IMR-90 (cell line): Measurements from ENCODE around the gene RAD51B.

Experiments
- BHLHE40 ChIP-seq: fragments of 150-350 bp; IDR thresholded peaks from 2 replicates; pipeline ENCODE4 v1.6.1; 2016; ENCODE audit warnings: mild to moderate bottlenecking, low read depth, low read length
- CEBPB ChIP-seq: IDR thresholded peaks from 2 replicates; pipeline ENCODE4 v1.6.1; 2012; ENCODE audit warnings: low read depth, low read length, improper control_type of control experiment
- MAFK ChIP-seq: IDR thresholded peaks from 2 replicates; pipeline ENCODE4 v1.6.1; 2012; ENCODE audit warnings: low read depth, low read length, improper control_type of control experiment
- MAZ ChIP-seq: IDR thresholded peaks from 2 replicates; pipeline ENCODE4 v1.6.1; 2012; ENCODE audit warnings: low read depth, mild to moderate bottlenecking, low read length, improper control_type of control experiment, moderate library complexity, borderline replicate concordance
- MXI1 ChIP-seq: IDR thresholded peaks from 2 replicates; pipeline ENCODE4 v1.6.1; 2012; ENCODE audit warnings: low read depth, mild to moderate bottlenecking, low read length, moderate library complexity, borderline replicate concordance
- POLR2A ChIP-seq: IDR thresholded peaks from 2 replicates; pipeline ENCODE4 v1.6.1; 2012; ENCODE audit warnings: mild to moderate bottlenecking, low read depth, low read length
- RAD21 ChIP-seq: IDR thresholded peaks from 2 replicates; pipeline ENCODE4 v1.6.1; 2012; ENCODE audit warnings: low read length, improper control_type of control experiment
- RFX5 ChIP-seq: IDR thresholded peaks from 2 replicates; pipeline ENCODE4 v1.8.0; 2012; ENCODE audit warnings: low read depth, mild to moderate bottlenecking, low read length, moderate library complexity
- SMC3 ChIP-seq: fragments of 150-350 bp; IDR thresholded peaks from 2 replicates; pipeline ENCODE4 v1.6.1; 2016; ENCODE audit warnings: low read depth, mild to moderate bottlenecking, antibody characterized with exemption, low read length, moderate library complexity
- TF ChIP-seq, protein P1 (sequence below): conservative IDR thresholded peaks from 2 replicates; pipeline ENCODE4 v1.5.1; 2012; ENCODE audit warnings: mild to moderate bottlenecking, low read depth, low read length, improper control_type of control experiment

DNA sequence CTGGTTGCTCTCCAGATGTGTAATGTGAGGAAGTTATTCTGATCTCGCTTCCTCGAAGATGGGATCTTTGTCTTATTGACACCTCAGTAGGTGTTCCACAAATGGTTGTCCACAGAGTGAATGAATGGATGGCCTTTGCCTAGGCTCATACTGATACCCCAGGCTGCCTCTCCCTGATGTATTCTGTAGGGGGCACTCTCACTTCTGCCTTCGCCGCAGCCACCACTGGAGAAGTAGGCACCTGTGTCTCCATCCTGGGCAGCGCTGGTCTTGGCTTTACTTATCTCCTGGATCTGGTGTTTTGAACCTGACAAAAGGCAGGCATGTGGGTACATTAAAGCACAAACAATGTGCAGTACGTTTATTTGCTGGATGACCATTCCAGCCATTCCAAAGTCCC is 891.2 kb downstream of the RAD51B start:
- TF ChIP-seq RAD21 (no peak), POLR2A (no peak), MXI1 (no peak), RFX5 (no peak), MAFK (no peak), CEBPB (no peak), BHLHE40 (no peak), SMC3 (no peak), MAZ (no peak)
- TF ChIP-seq, protein P1, sequence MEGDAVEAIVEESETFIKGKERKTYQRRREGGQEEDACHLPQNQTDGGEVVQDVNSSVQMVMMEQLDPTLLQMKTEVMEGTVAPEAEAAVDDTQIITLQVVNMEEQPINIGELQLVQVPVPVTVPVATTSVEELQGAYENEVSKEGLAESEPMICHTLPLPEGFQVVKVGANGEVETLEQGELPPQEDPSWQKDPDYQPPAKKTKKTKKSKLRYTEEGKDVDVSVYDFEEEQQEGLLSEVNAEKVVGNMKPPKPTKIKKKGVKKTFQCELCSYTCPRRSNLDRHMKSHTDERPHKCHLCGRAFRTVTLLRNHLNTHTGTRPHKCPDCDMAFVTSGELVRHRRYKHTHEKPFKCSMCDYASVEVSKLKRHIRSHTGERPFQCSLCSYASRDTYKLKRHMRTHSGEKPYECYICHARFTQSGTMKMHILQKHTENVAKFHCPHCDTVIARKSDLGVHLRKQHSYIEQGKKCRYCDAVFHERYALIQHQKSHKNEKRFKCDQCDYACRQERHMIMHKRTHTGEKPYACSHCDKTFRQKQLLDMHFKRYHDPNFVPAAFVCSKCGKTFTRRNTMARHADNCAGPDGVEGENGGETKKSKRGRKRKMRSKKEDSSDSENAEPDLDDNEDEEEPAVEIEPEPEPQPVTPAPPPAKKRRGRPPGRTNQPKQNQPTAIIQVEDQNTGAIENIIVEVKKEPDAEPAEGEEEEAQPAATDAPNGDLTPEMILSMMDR, result no peak
